Endothelial cell of umbilical vein (primary cell): ENCODE measurements around the gene MBNL2. TPM values are rescaled to one million over a fixed set of nuclear protein-coding genes. Genes with fewer than 3 reads are reported as not detected.
A peak's percentile ranks its signal among the peaks of the same experiment; 100 is the strongest.
"Not testable (repeated sequence)": the region's sequence is repeated elsewhere in the genome, so short reads cannot be mapped to it uniquely, and the experiment has no call there.

Source experiments
- BruUV-seq: library from RNA; stranded (reverse); fragments of 400-500 nt; replicated peaks from 2 replicates; lab custom pipeline; 2021; lab: Mats Ljungman, UMichigan
- CTCF ChIA-PET: fragments of 300-600, 350-600 bp; sonication (Branson Sonifier 250); formaldehyde crosslinking; loops from one replicate; lab custom pipeline; 2021; ENCODE audit warnings: antibody characterized with exemption, inconsistent platforms; lab: Charles Lee
- POLR2A ChIA-PET: fragments of 300-600, 350-600 bp; sonication (Branson Sonifier 250); formaldehyde crosslinking; loops from one replicate; lab custom pipeline; 2021; ENCODE audit warnings: antibody characterized with exemption, inconsistent platforms; lab: Charles Lee
- DNase-seq: peaks from one replicate; pipeline ENCODE4 v3.0.0-alpha.2; 2011; ENCODE audit warnings: low read depth, low spot score
- FAIRE-seq: peaks from 2 replicates; lab custom pipeline; 2011; peaks lifted over from hg19 to GRCh38; lab: Jason Lieb, UNC
- H2AFZ ChIP-seq: 2 replicates; pipeline ENCODE4 v1.6.0; 2012; ENCODE audit warnings: low read depth, low read length, control low read depth, inconsistent platforms
- H3K27ac ChIP-seq: 2 replicates; pipeline ENCODE4 v1.5.1; 2011; ENCODE audit warnings: low read depth, mild to moderate bottlenecking, control low read depth, low read length, moderate library complexity; ENCODE audit not compliant: insufficient read depth
- H3K27me3 ChIP-seq, 2 experiments: 2 replicates each; pipeline versions ENCODE4 v1.6.0 to v1.6.1; 2011; ENCODE audit warnings: low read length in 2 of 2, mixed read lengths in 1 of 2; ENCODE audit not compliant: control insufficient read depth in 2 of 2, insufficient read depth in 2 of 2
- H3K36me3 ChIP-seq, 2 experiments: 2 replicates in 1 of 2; 3 replicates in 1 of 2; pipeline ENCODE4 v1.5.1; 2011; ENCODE audit warnings: low read length in 2 of 2, mild to moderate bottlenecking in 1 of 2, moderate library complexity in 1 of 2; ENCODE audit not compliant: control insufficient read depth in 2 of 2, insufficient read depth in 2 of 2; ENCODE audit errors: extremely low read depth in 1 of 2
- H3K4me1 ChIP-seq: 3 replicates; pipeline ENCODE4 v1.5.1; 2011; ENCODE audit warnings: mild to moderate bottlenecking, low read length; ENCODE audit not compliant: control insufficient read depth, insufficient read depth; ENCODE audit errors: extremely low read depth
- H3K4me2 ChIP-seq: 2 replicates; pipeline ENCODE4 v1.6.1; 2011; ENCODE audit warnings: low read length, control low read depth, mixed read lengths; ENCODE audit not compliant: insufficient read depth
- H3K4me3 ChIP-seq, 3 experiments: fragments of 200-600 bp in 1 of 3; sonication (generic), shearing (Covaris generic) in 1 of 3; replicated peaks in 1 of 3; 2 replicates each; pipeline ENCODE4 v1.5.1; 2011 to 2016; ENCODE audit warnings: control low read depth in 3 of 3, low read length in 3 of 3, mild to moderate bottlenecking in 2 of 3, inconsistent platforms in 1 of 3, low read depth in 1 of 3, moderate library complexity in 1 of 3; ENCODE audit not compliant: insufficient read depth in 1 of 3
- H3K79me2 ChIP-seq: 2 replicates; pipeline ENCODE4 v1.6.0; 2012; ENCODE audit warnings: low read length, inconsistent platforms; ENCODE audit not compliant: control insufficient read depth, insufficient read depth
- H3K9ac ChIP-seq: replicated peaks from 2 replicates; pipeline ENCODE3; 2011; ENCODE audit warnings: low read length, control low read depth; ENCODE audit not compliant: insufficient read depth; ENCODE audit errors: extremely low read depth
- H3K9me1 ChIP-seq: replicated peaks from 3 replicates; pipeline ENCODE4 v1.6.0; 2011; ENCODE audit warnings: mild to moderate bottlenecking, low read length; ENCODE audit not compliant: control insufficient read depth, insufficient read depth; ENCODE audit errors: extremely low read depth
- H3K9me3 ChIP-seq: replicated peaks from 2 replicates; pipeline ENCODE4 v1.5.1; 2012; ENCODE audit warnings: low read length, inconsistent platforms; ENCODE audit not compliant: control insufficient read depth, insufficient read depth
- H4K20me1 ChIP-seq: replicated peaks from 2 replicates; pipeline ENCODE3; 2011; ENCODE audit warnings: mild to moderate bottlenecking, low read length; ENCODE audit not compliant: control insufficient read depth, insufficient read depth; ENCODE audit errors: extremely low read depth
- GATA2 ChIP-seq: IDR thresholded peaks from 2 replicates; pipeline ENCODE4 v1.7.0; 2011; ENCODE audit warnings: low read depth, mild to moderate bottlenecking, moderate library complexity, mixed read lengths, low read length; ENCODE audit not compliant: insufficient read length, insufficient read depth
- POLR2A ChIP-seq: IDR thresholded peaks from 2 replicates; pipeline ENCODE4 v1.6.1; 2012; ENCODE audit warnings: low read depth, mild to moderate bottlenecking, control low read depth, low read length
- dilution Hi-C: fragments of 300-500 bp; cut with MboI; formaldehyde crosslinking; loops from one replicate; pipeline ENCODE4 v1.15.0; 2019; ENCODE audit warnings: low sequenced_read_pairs; ENCODE audit not compliant: extremely low pct_ligation_motif_present
- intact Hi-C: fragments of 100-400 bp; cut with micrococcal nuclease; formaldehyde crosslinking; loops from one replicate; pipeline ENCODE4 v1.10.0; 2022
- polyA plus RNA-seq, 4 experiments: library from polyadenylated mRNA; depleted of rRNA in 3 of 4; stranded (reverse) in 3 of 4; unstranded in 1 of 4; fragments of >200 nt; gene quantifications; 2 replicates each; pipeline versions ENCODE4 v1.2.1 to v1.2.3, GENCODE V29; 2011 to 2012; ENCODE audit warnings: missing spikeins in 1 of 4
- total RNA-seq: library from RNA; stranded (reverse); gene quantifications from 2 replicates; pipeline ENCODE4 v1.2.3, GENCODE V29; 2021

MBNL2 gene
- total and polyA plus RNA-seq, 2 donors (not counting 3 experiments of a cell fraction or from before 2014, with no cell fraction given), result 32.9 to 76.5 TPM

DNA sequence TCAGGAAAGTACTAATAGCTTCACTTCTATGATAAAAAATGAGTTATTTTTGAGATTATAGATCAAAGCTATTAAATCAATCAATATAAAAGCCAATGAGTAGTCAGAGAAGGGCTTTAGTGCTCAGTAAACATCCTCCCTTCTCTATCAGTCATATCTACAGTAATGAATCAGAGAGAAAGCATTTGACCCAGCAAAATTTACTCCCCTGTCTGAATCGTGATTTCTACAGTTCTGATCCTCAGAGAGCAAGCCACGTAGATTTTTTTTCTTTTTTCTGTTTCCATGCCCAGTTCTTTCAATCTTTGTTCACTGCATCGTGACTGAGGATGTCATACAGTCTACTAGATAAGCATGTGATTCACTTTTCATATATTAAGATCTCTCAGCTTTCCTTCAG, 16.2 kb upstream of the MBNL2 start:
- peaks cover 8% of the 10 kb centered on the region for H3K4me1 ChIP-seq
- no TSS peak for BruUV-seq
- dilution Hi-C loops, result loop anchor here (25.0 kb wide), 1 partner anchor 94 kb away; no protein-coding TSS in a partner anchor
- H3K9me1 ChIP-seq, result no peaks in the 10 kb centered on the region
- H3K4me3 ChIP-seq, result no peak overlapping the region
- no peaks in the 10 kb centered on the region for H3K36me3 ChIP-seq
- intact Hi-C loops, result no loop called here
- no peaks in the 10 kb centered on the region for H3K79me2 ChIP-seq
- no peak overlapping the region for H3K9ac ChIP-seq
- FAIRE-seq, result peak; percentile 21
- POLR2A ChIA-PET, result no interaction called here
- H3K4me2 ChIP-seq, result no peak overlapping the region
- CTCF ChIA-PET, result interaction anchor here (0.9 to 1.8 kb wide), 8 partner anchors 9 to 187 kb away, joined by 3 to 18 read pairs (median 4); partner anchors contain the start of gene MBNL2
- no peak overlapping the region for H3K27ac ChIP-seq
- H4K20me1 ChIP-seq, result no peaks in the 10 kb centered on the region
- H2AFZ ChIP-seq, result peak overlapping the region; percentile 7
- H3K9me3 ChIP-seq, result no peaks in the 10 kb centered on the region
- peak; percentile 67 for TF ChIP-seq GATA2
- TF ChIP-seq POLR2A, result no peak
- H3K27me3 ChIP-seq, result no peaks in the 10 kb centered on the region
- DNase-seq, result peak; percentile 26

DNA sequence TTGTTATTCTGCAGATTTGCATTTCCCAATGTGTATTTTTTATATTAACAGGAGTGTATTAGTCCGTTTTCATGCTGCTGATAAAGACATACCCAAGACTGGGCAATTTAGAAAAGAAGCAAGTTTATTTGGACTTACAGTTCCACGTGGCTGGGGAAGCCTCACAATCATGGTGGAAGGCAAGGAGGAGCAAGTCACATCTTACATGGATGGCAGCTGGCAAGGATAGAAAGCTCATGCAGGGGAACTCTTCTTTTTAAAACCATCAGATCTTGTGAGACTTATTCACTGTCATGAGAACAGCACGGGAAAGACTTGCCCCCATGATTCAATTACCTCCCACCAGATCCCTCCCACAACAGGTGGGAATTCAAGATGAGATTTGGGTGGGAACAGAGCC, 14.9 kb upstream of the MBNL2 start:
- BruUV-seq, H3K79me2 ChIP-seq, H3K4me1 ChIP-seq, H3K9ac ChIP-seq, intact Hi-C loops, CTCF ChIA-PET, H4K20me1 ChIP-seq, H3K9me1 ChIP-seq, H3K27ac ChIP-seq, H3K9me3 ChIP-seq, H2AFZ ChIP-seq, DNase-seq, H3K36me3 ChIP-seq, FAIRE-seq, H3K27me3 ChIP-seq, H3K4me2 ChIP-seq, H3K4me3 ChIP-seq, POLR2A ChIA-PET: not testable (repeated sequence)
- dilution Hi-C loops, result loop anchor here (25.0 kb wide), 1 partner anchor 95 kb away; no protein-coding TSS in a partner anchor
